Measurements from ENCODE around the gene CABP4. TPM values are rescaled to one million over a fixed set of nuclear protein-coding genes. Genes with fewer than 3 reads are reported as not detected.

The CABP4 gene
- not detected for polyA plus RNA-seq (2013, experiment 1 of 2)
- not detected for polyA plus RNA-seq (2013, experiment 2 of 2)

GRCh38 chr11:67455054-67455453 is at the start of gene CABP4:
Gene CABP4 (plus strand): TSS chr11:67455354. CDS start chr11:67455424, 70 bp downstream.
- H4K91ac ChIP-seq (ENCODE audit: low read length) = no peak within 1 kb of the TSS
- no peak within 1 kb of the TSS for H4K8ac ChIP-seq (ENCODE audit: low read length)
- WGBS = 94% methylated on average over 2 of the region's 3 CpGs
- no peak within 1 kb of the TSS for H3K9ac ChIP-seq (ENCODE audit: low read length)
- H3K18ac ChIP-seq (ENCODE audit: low read depth in 1 of 2, low read length in 2 of 2) = no peak within 1 kb of the TSS
- H2BK120ac ChIP-seq (ENCODE audit: low read depth, low read length) = no peak within 1 kb of the TSS
- H2BK12ac ChIP-seq (ENCODE audit: low read length in 2 of 2) = no peak within 1 kb of the TSS
- H3K23ac ChIP-seq (ENCODE audit: low read length in 2 of 2) = no peak within 1 kb of the TSS
- H2BK5ac ChIP-seq (ENCODE audit: low read depth, low read length, poor library complexity, severe bottlenecking) = no peak within 1 kb of the TSS
- H2AFZ ChIP-seq (ENCODE audit: low read depth, low read length) = no peak within 1 kb of the TSS
- DNase-seq = no peak
- no peak within 1 kb of the TSS for H3K27ac ChIP-seq (ENCODE audit: low read length, poor library complexity, severe bottlenecking)
- no peak within 1 kb of the TSS for H3K4me2 ChIP-seq (ENCODE audit: low read length, poor library complexity, severe bottlenecking)
- peaks cover 0 to 32% of the 10 kb centered on the region in 2 experiments for H3K27me3 ChIP-seq (ENCODE audit: control insufficient read depth in 1 of 2, insufficient read depth in 1 of 2, low read length in 2 of 2)
- H3K4me3 ChIP-seq (ENCODE audit: insufficient read depth in 1 of 2, low read depth in 1 of 2, low read length in 2 of 2) = no peak within 1 kb of the TSS
- H3K36me3 ChIP-seq (ENCODE audit: control insufficient read depth in 1 of 2, insufficient read depth in 2 of 2, low read depth in 1 of 2, low read length in 2 of 2) = peaks cover 0 to 3% of the 10 kb centered on the region in 2 experiments
- no peak within 1 kb of the TSS for H2BK15ac ChIP-seq (ENCODE audit: low read depth, poor library complexity, severe bottlenecking)
- no peak within 1 kb of the TSS for H3K4ac ChIP-seq (ENCODE audit: low read depth in 1 of 2, low read length in 2 of 2)
- H3K79me1 ChIP-seq (replicated peaks; ENCODE audit: low read length, poor library complexity, severe bottlenecking) = no peaks in the 10 kb centered on the region
- H3K14ac ChIP-seq (ENCODE audit: low read length in 2 of 2) = no peak within 1 kb of the TSS
- no peak within 1 kb of the TSS for H2AK5ac ChIP-seq (ENCODE audit: low read length, severe bottlenecking)
- no peaks in the 10 kb centered on the region for H3K9me3 ChIP-seq (ENCODE audit: control insufficient read depth, low read length)
- H3K4me1 ChIP-seq (ENCODE audit: control insufficient read depth, insufficient read depth, low read depth, low read length) = peaks cover 3% of the 10 kb centered on the region

GRCh38 chr11:67405688-67406339 is 49.3 kb upstream of the CABP4 start:
- no peak overlapping the region for H4K8ac ChIP-seq (ENCODE audit: low read length)
- H3K36me3 ChIP-seq (ENCODE audit: control insufficient read depth in 1 of 2, insufficient read depth in 2 of 2, low read depth in 1 of 2, low read length in 2 of 2) = no peaks in the 10 kb centered on the region
- H3K79me1 ChIP-seq (replicated peaks; ENCODE audit: low read length, poor library complexity, severe bottlenecking) = no peaks in the 10 kb centered on the region
- H2BK120ac ChIP-seq (ENCODE audit: low read depth, low read length) = no peak overlapping the region
- H3K23ac ChIP-seq (ENCODE audit: low read length in 2 of 2) = no peak overlapping the region
- H3K14ac ChIP-seq (ENCODE audit: low read length in 2 of 2) = no peak overlapping the region
- no peak overlapping the region for H3K18ac ChIP-seq (ENCODE audit: low read depth in 1 of 2, low read length in 2 of 2)
- 89% methylated on average over 9 of the region's 9 CpGs for WGBS
- peak overlapping the region in 1 of 2 experiments; percentile 23 for H2BK12ac ChIP-seq (ENCODE audit: low read length in 2 of 2)
- H3K4ac ChIP-seq (ENCODE audit: low read depth in 1 of 2, low read length in 2 of 2) = no peak overlapping the region
- no peak overlapping the region for H2AK5ac ChIP-seq (ENCODE audit: low read length, severe bottlenecking)
- DNase-seq = no peak
- no peak overlapping the region for H3K4me2 ChIP-seq (ENCODE audit: low read length, poor library complexity, severe bottlenecking)
- no peak overlapping the region for H3K27ac ChIP-seq (ENCODE audit: low read length, poor library complexity, severe bottlenecking)
- H2BK5ac ChIP-seq (ENCODE audit: low read depth, low read length, poor library complexity, severe bottlenecking) = no peak overlapping the region
- peaks cover 12 to 49% of the 10 kb centered on the region in 2 experiments for H3K27me3 ChIP-seq (ENCODE audit: control insufficient read depth in 1 of 2, insufficient read depth in 1 of 2, low read length in 2 of 2)
- H3K4me1 ChIP-seq (ENCODE audit: control insufficient read depth, insufficient read depth, low read depth, low read length) = peaks cover 12% of the 10 kb centered on the region
- H2AFZ ChIP-seq (ENCODE audit: low read depth, low read length) = no peak overlapping the region
- no peak overlapping the region for H2BK15ac ChIP-seq (ENCODE audit: low read depth, poor library complexity, severe bottlenecking)
- H3K9me3 ChIP-seq (ENCODE audit: control insufficient read depth, low read length) = no peaks in the 10 kb centered on the region
- no peak overlapping the region for H3K9ac ChIP-seq (ENCODE audit: low read length)
- no peak overlapping the region for H3K4me3 ChIP-seq (ENCODE audit: insufficient read depth in 1 of 2, low read depth in 1 of 2, low read length in 2 of 2)
- no peak overlapping the region for H4K91ac ChIP-seq (ENCODE audit: low read length)

GRCh38 chr11:67406420-67406968 is 48.7 kb upstream of the CABP4 start:
- Histone ChIP-seq H4K8ac (ENCODE audit: low read length) (no peak overlapping the region), H3K4ac (ENCODE audit: low read depth in 1 of 2, low read length in 2 of 2) (no peak overlapping the region), H2BK5ac (ENCODE audit: low read depth, low read length, poor library complexity, severe bottlenecking) (no peak overlapping the region), H2BK12ac (ENCODE audit: low read length in 2 of 2) (peak overlapping the region in 1 of 2 experiments; percentile 10), H3K9ac (ENCODE audit: low read length) (no peak overlapping the region), H3K4me1 (ENCODE audit: control insufficient read depth, insufficient read depth, low read depth, low read length) (peaks cover 11% of the 10 kb centered on the region), H3K27me3 (ENCODE audit: control insufficient read depth in 1 of 2, insufficient read depth in 1 of 2, low read length in 2 of 2) (peaks cover 19 to 56% of the 10 kb centered on the region in 2 experiments), H3K4me3 (ENCODE audit: insufficient read depth in 1 of 2, low read depth in 1 of 2, low read length in 2 of 2) (no peak overlapping the region), H3K36me3 (ENCODE audit: control insufficient read depth in 1 of 2, insufficient read depth in 2 of 2, low read depth in 1 of 2, low read length in 2 of 2) (no peaks in the 10 kb centered on the region), H3K18ac (ENCODE audit: low read depth in 1 of 2, low read length in 2 of 2) (no peak overlapping the region), H3K14ac (ENCODE audit: low read length in 2 of 2) (no peak overlapping the region), H2BK120ac (ENCODE audit: low read depth, low read length) (no peak overlapping the region), H3K27ac (ENCODE audit: low read length, poor library complexity, severe bottlenecking) (no peak overlapping the region), H3K9me3 (ENCODE audit: control insufficient read depth, low read length) (no peaks in the 10 kb centered on the region), H2BK15ac (ENCODE audit: low read depth, poor library complexity, severe bottlenecking) (no peak overlapping the region), H2AK5ac (ENCODE audit: low read length, severe bottlenecking) (no peak overlapping the region), H2AFZ (ENCODE audit: low read depth, low read length) (no peak overlapping the region), H3K79me1 (replicated peaks; ENCODE audit: low read length, poor library complexity, severe bottlenecking) (no peaks in the 10 kb centered on the region), H3K23ac (ENCODE audit: low read length in 2 of 2) (no peak overlapping the region), H3K4me2 (ENCODE audit: low read length, poor library complexity, severe bottlenecking) (no peak overlapping the region), H4K91ac (ENCODE audit: low read length) (no peak overlapping the region)
- DNase-seq = no peak
- WGBS = 84% methylated on average over 13 of the region's 18 CpGs

- Histone ChIP-seq H3K36me3 (ENCODE audit: control insufficient read depth in 1 of 2, insufficient read depth in 2 of 2, low read depth in 1 of 2, low read length in 2 of 2) (no peaks in the 10 kb centered on the region), H3K9ac (ENCODE audit: low read length) (no peak overlapping the region), H2BK5ac (ENCODE audit: low read depth, low read length, poor library complexity, severe bottlenecking) (no peak overlapping the region), H3K4me2 (ENCODE audit: low read length, poor library complexity, severe bottlenecking) (no peak overlapping the region), H3K4me1 (ENCODE audit: control insufficient read depth, insufficient read depth, low read depth, low read length) (peaks cover 10% of the 10 kb centered on the region), H2AFZ (ENCODE audit: low read depth, low read length) (no peak overlapping the region), H2BK15ac (ENCODE audit: low read depth, poor library complexity, severe bottlenecking) (no peak overlapping the region), H2BK120ac (ENCODE audit: low read depth, low read length) (no peak overlapping the region), H3K9me3 (ENCODE audit: control insufficient read depth, low read length) (no peaks in the 10 kb centered on the region), H3K27me3 (ENCODE audit: control insufficient read depth in 1 of 2, insufficient read depth in 1 of 2, low read length in 2 of 2) (peaks cover 25 to 62% of the 10 kb centered on the region in 2 experiments), H3K14ac (ENCODE audit: low read length in 2 of 2) (no peak overlapping the region), H3K4ac (ENCODE audit: low read depth in 1 of 2, low read length in 2 of 2) (no peak overlapping the region), H4K91ac (ENCODE audit: low read length) (no peak overlapping the region), H4K8ac (ENCODE audit: low read length) (no peak overlapping the region), H2BK12ac (ENCODE audit: low read length in 2 of 2) (no peak overlapping the region), H3K23ac (ENCODE audit: low read length in 2 of 2) (no peak overlapping the region), H3K27ac (ENCODE audit: low read length, poor library complexity, severe bottlenecking) (no peak overlapping the region), H3K4me3 (ENCODE audit: insufficient read depth in 1 of 2, low read depth in 1 of 2, low read length in 2 of 2) (no peak overlapping the region), H3K18ac (ENCODE audit: low read depth in 1 of 2, low read length in 2 of 2) (no peak overlapping the region), H2AK5ac (ENCODE audit: low read length, severe bottlenecking) (no peak overlapping the region), H3K79me1 (replicated peaks; ENCODE audit: low read length, poor library complexity, severe bottlenecking) (no peaks in the 10 kb centered on the region)
- no peak for DNase-seq
- WGBS = 70% methylated on average over 12 of the region's 12 CpGs
These were observed 48.0 kb upstream of the CABP4 start for GRCh38 chr11:67406969-67407687.

Data from mesenchymal stem cell (in vitro differentiated cells and primary cell).